D721Med (cell line): Measurements from ENCODE around the gene SLX4IP.

Experiments used
- DNase-seq: peaks from one replicate; pipeline ENCODE4 v3.0.0; 2011; ENCODE audit warnings: low spot score; ENCODE audit not compliant: insufficient read length
- FAIRE-seq: peaks from 2 replicates; lab custom pipeline; 2011; peaks lifted over from hg19 to GRCh38; lab: Jason Lieb, UNC
- CTCF ChIP-seq: IDR thresholded peaks from 2 replicates; pipeline ENCODE4 v1.5.1; 2012; ENCODE audit warnings: mild to moderate bottlenecking, control low read depth; ENCODE audit not compliant: insufficient read depth; ENCODE audit errors: missing control alignments

Gene SLX4IP

GRCh38 chr20:10543480-10543879 is 108.4 kb downstream of the SLX4IP start:
- FAIRE-seq (no peak), DNase-seq (no peak)
- no peak for TF ChIP-seq CTCF

- FAIRE-seq (no peak), DNase-seq (no peak)
- no peak for TF ChIP-seq CTCF
These were observed 112.4 kb downstream of the SLX4IP start for GRCh38 chr20:10547276-10548114.

GRCh38 chr20:10549511-10549910 is 114.4 kb downstream of the SLX4IP start:
- no peak for DNase-seq
- no peak for FAIRE-seq
- TF ChIP-seq CTCF: no peak

GRCh38 chr20:10550204-10551118 is 115.4 kb downstream of the SLX4IP start:
- no peak for FAIRE-seq
- TF ChIP-seq CTCF: no peak
- no peak for DNase-seq

GRCh38 chr20:10551732-10552724 is 116.9 kb downstream of the SLX4IP start:
- FAIRE-seq (no peak), DNase-seq (no peak)

More at GRCh38 chr20:10551732-10552724, 116.9 kb downstream of the SLX4IP start:
- TF ChIP-seq CTCF: no peak
